ENCODE results near the gene GABPB1.

- TF ChIP-seq, protein P1, sequence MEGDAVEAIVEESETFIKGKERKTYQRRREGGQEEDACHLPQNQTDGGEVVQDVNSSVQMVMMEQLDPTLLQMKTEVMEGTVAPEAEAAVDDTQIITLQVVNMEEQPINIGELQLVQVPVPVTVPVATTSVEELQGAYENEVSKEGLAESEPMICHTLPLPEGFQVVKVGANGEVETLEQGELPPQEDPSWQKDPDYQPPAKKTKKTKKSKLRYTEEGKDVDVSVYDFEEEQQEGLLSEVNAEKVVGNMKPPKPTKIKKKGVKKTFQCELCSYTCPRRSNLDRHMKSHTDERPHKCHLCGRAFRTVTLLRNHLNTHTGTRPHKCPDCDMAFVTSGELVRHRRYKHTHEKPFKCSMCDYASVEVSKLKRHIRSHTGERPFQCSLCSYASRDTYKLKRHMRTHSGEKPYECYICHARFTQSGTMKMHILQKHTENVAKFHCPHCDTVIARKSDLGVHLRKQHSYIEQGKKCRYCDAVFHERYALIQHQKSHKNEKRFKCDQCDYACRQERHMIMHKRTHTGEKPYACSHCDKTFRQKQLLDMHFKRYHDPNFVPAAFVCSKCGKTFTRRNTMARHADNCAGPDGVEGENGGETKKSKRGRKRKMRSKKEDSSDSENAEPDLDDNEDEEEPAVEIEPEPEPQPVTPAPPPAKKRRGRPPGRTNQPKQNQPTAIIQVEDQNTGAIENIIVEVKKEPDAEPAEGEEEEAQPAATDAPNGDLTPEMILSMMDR (IDR thresholded peaks at IDR 0.05 in 4 of 5, conservative IDR thresholded peaks at IDR 0.05 in 1 of 5) = no peak
- no peak for TF ChIP-seq POLR2A (IDR thresholded peaks at IDR 0.05)
These were observed 15.3 kb downstream of the GABPB1 start for GRCh38 chr15:50339717-50340116.
